Natural killer cell treated with Interleukin-12 subunit alpha and Interleukin-12 subunit beta and Interleukin-15 and Interleukin-18, amount 100 ng/mL, for 72 hours (primary cell): ENCODE measurements around the gene CSNK1G1. TPM values are rescaled to one million over a fixed set of nuclear protein-coding genes. Genes with fewer than 3 reads are reported as not detected.
"Not testable (repeated sequence)": the region's sequence is repeated elsewhere in the genome, so short reads cannot be mapped to it uniquely, and the experiment has no call there.

Source experiments
- ATAC-seq, 2 donors: fragments of 150-1000 bp; cut with Tn5 transposase in 1 of 2; sonication (Bioruptor Pico), chemical (Tn5 transposase) in 1 of 2; 2 replicates each; pipeline ENCODE4 v1.10.0; 2021
- DNase-seq: peaks from one replicate; pipeline ENCODE4 v3.0.0; 2022; ENCODE audit warnings: low spot score
- H3K27ac Mint-ChIP-seq, 2 donors: 1 replicate in 1 of 2; 2 replicates in 1 of 2; pipeline ENCODE4 v1.8.0; 2022; ENCODE audit warnings: mixed read lengths in 2 of 2, mild to moderate bottlenecking in 1 of 2, moderate library complexity in 1 of 2
- H3K27me3 Mint-ChIP-seq, 2 donors: 1 replicate in 1 of 2; 2 replicates in 1 of 2; pipeline ENCODE4 v1.8.0; 2022; ENCODE audit warnings: mixed read lengths in 2 of 2
- H3K36me3 Mint-ChIP-seq: one replicate; pipeline ENCODE4 v1.8.0; 2022; ENCODE audit warnings: mixed read lengths
- H3K4me1 Mint-ChIP-seq, 2 donors: 1 replicate in 1 of 2; 2 replicates in 1 of 2; pipeline ENCODE4 v1.8.0; 2022; ENCODE audit warnings: low read depth in 2 of 2, mixed read lengths in 2 of 2, mild to moderate bottlenecking in 1 of 2
- H3K4me3 Mint-ChIP-seq: one replicate; pipeline ENCODE4 v1.8.0; 2022; ENCODE audit warnings: mixed read lengths
- H3K9me3 Mint-ChIP-seq: 2 replicates; pipeline ENCODE4 v1.8.0; 2022; ENCODE audit warnings: mixed read lengths
- total RNA-seq, 2 donors: library from RNA; stranded (reverse); gene quantifications; one replicate each; pipeline ENCODE4 v1.2.3, GENCODE V29; 2022

The CSNK1G1 gene
- total RNA-seq = 10 to 100 TPM; 35.4 to 47.5 TPM

DNA sequence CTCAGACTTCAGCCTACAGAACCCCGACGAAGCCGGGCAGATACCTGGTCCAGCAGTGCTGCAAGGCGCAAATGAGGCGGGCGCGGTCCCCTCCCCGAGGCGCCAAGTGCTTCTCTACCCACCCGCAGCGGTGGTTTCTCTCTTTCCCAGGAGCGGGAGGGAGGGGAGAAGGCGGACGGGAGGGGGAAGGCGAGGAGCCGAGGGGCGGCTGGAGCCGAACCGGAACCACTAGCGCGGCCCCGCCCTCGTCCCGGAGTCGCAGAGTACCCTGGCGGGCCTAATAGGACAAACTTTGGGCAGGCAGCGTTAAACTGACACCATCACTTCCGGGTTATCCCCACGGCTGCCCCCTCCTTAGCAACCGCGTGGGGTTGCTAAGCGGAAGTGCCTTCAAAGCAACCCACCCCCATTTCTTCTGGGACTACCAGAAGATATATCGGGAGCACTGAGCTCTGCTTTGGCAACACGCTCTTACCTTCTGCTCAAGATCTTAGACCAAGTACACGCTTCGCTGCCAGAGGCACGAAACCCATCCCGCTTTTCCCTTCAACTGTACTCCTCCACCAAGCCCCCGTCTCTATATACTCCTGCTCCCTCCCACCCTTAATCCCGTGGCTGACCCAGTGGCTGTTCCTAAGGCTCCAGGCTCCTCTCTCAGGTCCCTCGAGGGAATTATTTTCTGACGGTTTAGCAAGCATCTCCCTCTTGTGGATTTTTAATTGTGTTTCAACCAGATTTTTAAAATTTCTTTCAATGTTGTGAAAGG, at the start of gene CSNK1G1:
Gene CSNK1G1, minus strand, starts transcription at position 230 of the 766 bp plus-strand sequence. CDS start 55,674 bp downstream, outside the sequence.
- peak; percentile 100 for ATAC-seq
- Mint-ChIP-seq H3K4me3 (peak within 1 kb of the TSS; percentile 95), H3K36me3 (no peaks in the 10 kb centered on the region), H3K27me3 (no peaks in the 10 kb centered on the region), H3K4me1 (peaks cover 21 to 23% of the 10 kb centered on the region in 2 donors), H3K27ac (peak within 1 kb of the TSS; percentile 73 to 91), H3K9me3 (no peaks in the 10 kb centered on the region)
- DNase-seq = peak; percentile 94

DNA sequence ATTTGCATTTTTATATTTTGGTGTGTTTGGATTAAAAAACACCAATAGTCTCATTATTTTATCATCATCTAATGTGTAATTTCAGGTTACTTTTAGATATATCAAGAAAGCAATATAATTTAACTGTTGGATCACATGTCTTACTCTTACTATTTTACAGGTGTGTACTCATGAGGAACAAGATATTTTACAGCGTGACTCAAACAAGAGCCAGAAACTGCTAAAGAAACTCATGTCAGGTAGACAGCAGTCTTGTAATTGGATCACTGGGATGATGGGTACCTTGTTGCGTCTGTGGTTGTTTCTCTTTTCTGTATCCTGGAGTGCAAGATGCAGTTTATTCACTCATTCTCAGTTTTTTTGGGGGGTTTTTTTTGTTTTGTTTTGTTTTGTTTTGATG, 44.6 kb upstream of the CSNK1G1 start:
- Mint-ChIP-seq H3K4me3 (no peak overlapping the region), H3K36me3 (peaks cover 23% of the 10 kb centered on the region), H3K27ac (no peak overlapping the region), H3K9me3 (no peaks in the 10 kb centered on the region), H3K4me1 (no peaks in the 10 kb centered on the region), H3K27me3 (no peaks in the 10 kb centered on the region)
- DNase-seq (no peak), ATAC-seq (no peak)

GRCh38 chr15:64398575-64398974, 42.6 kb upstream of the CSNK1G1 start:
- no peak for DNase-seq
- peaks cover 4 to 6% of the 10 kb centered on the region in 2 donors for H3K4me1 Mint-ChIP-seq
- no peak for ATAC-seq
- H3K36me3 Mint-ChIP-seq = peaks cover 27% of the 10 kb centered on the region
- no peak overlapping the region for H3K4me3 Mint-ChIP-seq
- H3K9me3 Mint-ChIP-seq = no peaks in the 10 kb centered on the region
- H3K27me3 Mint-ChIP-seq = no peaks in the 10 kb centered on the region
- H3K27ac Mint-ChIP-seq = no peak overlapping the region

DNA sequence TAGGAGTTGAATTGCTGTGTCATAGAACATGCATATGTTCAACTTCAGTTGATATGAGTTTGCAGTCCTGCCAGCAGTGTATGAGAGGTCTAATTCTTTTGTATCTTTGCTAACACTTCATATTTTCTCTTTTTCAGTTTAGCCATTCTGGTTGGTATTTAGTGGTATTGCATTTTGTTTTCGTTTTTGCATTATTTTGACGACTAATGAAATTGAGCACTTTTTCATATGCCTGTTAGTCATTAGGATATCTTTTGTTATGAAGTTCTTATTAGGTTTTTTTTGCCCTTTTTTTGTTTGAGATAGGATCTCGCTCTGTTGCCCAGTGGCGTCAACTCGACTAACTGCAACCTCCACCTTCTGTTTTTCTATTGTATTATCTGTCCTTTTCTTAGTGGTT, 40.8 kb upstream of the CSNK1G1 start:
- Mint-ChIP-seq H3K27ac (no peak overlapping the region), H3K36me3 (peaks cover 26% of the 10 kb centered on the region), H3K4me3 (no peak overlapping the region), H3K4me1 (peaks cover 5 to 9% of the 10 kb centered on the region in 2 donors), H3K9me3 (no peaks in the 10 kb centered on the region), H3K27me3 (no peaks in the 10 kb centered on the region)
- DNase-seq (no peak), ATAC-seq (no peak)

DNA sequence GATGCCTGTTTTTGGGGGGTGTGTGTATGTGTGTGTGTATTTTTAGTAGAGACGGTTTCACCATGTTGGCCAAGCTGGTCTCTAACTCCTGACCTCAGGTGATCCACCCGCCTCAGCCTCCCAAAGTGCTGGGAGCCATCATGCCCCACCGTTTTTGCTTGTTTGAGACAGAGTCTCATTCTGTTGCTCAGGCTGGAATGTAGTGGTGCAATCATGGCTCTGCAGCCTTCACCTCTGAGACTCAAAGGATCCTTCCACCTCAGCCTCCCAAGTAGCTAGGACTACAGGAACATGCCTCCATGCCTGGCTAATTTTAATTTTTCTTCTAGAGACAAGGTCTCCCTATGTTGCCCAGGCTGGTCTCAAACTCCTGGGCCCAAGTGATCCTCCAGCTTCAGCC, 36.5 kb upstream of the CSNK1G1 start:
- not testable (repeated sequence) for ATAC-seq, DNase-seq, H3K27me3 Mint-ChIP-seq, H3K9me3 Mint-ChIP-seq, H3K27ac Mint-ChIP-seq, H3K4me3 Mint-ChIP-seq
- Mint-ChIP-seq H3K36me3 (peaks cover 20% of the 10 kb centered on the region), H3K4me1 (peaks cover 20 to 23% of the 10 kb centered on the region in 2 donors)

DNA sequence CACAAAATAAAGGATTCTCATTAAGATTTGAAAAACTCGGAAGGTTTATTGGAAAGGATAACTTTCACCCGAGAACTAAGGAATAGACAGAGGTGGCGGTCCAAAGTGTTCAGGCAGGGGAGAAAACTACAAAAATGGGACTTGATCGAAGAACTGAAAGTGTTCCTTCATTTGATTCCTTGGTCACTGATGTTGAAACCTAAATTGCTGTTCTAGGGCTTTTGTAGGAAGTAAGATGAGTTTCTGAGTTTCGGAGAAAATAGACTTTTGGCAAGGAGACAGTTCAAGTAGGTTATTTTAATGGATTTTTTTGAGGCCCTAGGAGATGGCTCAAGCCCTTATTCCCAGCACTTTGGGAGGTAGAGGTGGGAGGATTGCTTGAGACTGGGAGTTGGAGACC, 33.1 kb upstream of the CSNK1G1 start:
- ATAC-seq (no peak), DNase-seq (no peak)
- Mint-ChIP-seq H3K36me3 (peaks cover 10% of the 10 kb centered on the region), H3K9me3 (no peaks in the 10 kb centered on the region), H3K4me1 (peaks cover 21 to 22% of the 10 kb centered on the region in 2 donors), H3K27ac (peak overlapping the region in 1 of 2 donors; percentile 24), H3K27me3 (no peaks in the 10 kb centered on the region), H3K4me3 (peak overlapping the region; percentile 99)

DNA sequence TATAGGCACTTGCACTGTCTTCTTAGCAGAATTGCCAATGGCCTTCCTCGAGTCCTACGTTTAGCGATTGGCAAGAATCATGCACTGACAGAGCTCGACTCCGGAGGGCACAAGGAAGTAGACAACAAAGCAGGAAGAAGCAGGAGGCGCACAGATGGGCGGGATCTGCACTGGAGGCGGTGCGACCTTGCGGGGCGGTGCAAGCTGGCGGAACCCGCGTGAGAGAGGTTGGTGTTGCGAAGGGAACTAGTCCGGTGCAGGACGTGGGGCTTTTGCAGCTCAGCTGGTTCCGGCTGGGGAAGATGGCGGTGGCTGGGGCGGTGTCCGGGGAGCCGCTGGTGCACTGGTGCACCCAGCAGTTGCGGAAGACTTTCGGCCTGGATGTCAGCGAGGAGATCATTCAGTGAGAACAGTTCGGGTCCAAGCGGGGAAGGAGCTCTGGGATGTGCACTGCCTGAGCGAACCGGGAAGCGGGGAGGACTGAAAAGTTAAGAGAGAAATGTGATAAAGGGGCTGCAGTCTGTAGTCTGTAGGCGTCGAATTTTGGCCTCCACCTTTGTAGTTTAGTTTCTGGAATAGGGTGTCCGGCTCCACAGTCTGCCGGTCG, 31.7 kb upstream of the CSNK1G1 start, which contains the start of gene TRIP4:
Gene TRIP4, plus strand, starts transcription at position 275 of the 607 bp plus-strand sequence. Its CDS starts 28 bp downstream, at position 303.
- peak within 1 kb of the TSS; percentile 99 for H3K4me3 Mint-ChIP-seq
- ATAC-seq = peak; percentile 100

DNA sequence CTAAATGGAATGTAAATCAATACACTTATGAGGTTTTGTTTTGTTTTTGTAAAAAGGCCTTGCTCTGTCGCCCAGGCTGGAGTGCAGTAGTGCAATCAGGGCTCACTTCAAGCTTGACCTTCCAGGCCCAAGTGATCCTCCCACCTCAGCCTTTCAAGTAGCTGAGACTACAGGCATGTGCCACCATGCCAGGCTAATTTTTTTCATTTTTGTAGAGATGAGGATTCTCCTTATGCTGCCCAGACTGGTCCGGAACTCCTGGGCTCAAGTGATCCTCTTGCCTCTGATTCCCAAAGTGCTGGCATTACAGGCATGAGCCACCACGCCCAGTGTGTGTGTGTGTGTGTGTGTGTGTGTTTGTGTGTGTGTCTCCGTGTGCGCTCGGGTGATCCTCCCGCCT, 30.3 kb upstream of the CSNK1G1 start:
- Mint-ChIP-seq H3K4me1 (peaks cover 23 to 25% of the 10 kb centered on the region in 2 donors), H3K9me3 (no peaks in the 10 kb centered on the region)
- ATAC-seq = no peak

More for the DNA sequence above, 31.7 kb upstream of the CSNK1G1 start, which contains the start of gene TRIP4:
- peaks cover 16% of the 10 kb centered on the region in 2 donors for H3K4me1 Mint-ChIP-seq
- H3K27ac Mint-ChIP-seq = peak within 1 kb of the TSS; percentile 73 to 84
- no peaks in the 10 kb centered on the region for H3K9me3 Mint-ChIP-seq
- peak; percentile 97 for DNase-seq
- H3K36me3 Mint-ChIP-seq = peaks cover 5% of the 10 kb centered on the region
- no peaks in the 10 kb centered on the region for H3K27me3 Mint-ChIP-seq

DNA sequence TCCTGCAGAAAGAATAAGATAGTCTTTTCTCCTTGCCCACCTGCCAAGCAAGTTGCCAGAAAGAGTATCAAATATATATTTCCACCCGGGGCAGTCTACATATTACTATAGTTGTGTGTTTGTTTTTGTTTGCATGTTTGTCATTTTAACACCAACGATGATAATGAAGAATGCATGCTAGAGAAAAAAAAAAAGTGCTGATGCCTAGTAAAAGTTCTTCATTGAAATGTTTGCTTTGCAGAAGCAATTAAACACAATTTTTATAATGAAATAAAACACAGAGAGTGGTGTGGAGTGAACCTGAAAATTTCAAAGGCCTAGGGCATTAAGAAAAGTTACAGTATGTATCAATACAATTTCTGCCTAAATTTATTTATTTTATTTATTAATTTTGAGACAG, 27.8 kb upstream of the CSNK1G1 start:
- no peak for ATAC-seq
- H3K4me1 Mint-ChIP-seq = peaks cover 21 to 32% of the 10 kb centered on the region in 2 donors

More for the DNA sequence above, 30.3 kb upstream of the CSNK1G1 start:
- H3K36me3 Mint-ChIP-seq = peaks cover 5% of the 10 kb centered on the region
- H3K27ac Mint-ChIP-seq = no peak overlapping the region
- DNase-seq = no peak
- no peaks in the 10 kb centered on the region for H3K27me3 Mint-ChIP-seq
- H3K4me3 Mint-ChIP-seq = no peak overlapping the region

GRCh38 chr15:64381000-64381751, 25.2 kb upstream of the CSNK1G1 start, which contains the start of gene PCLAF:
Gene PCLAF, minus strand, starts transcription at chr15:64381441. Its CDS starts 70 bp downstream, at chr15:64381371.
- ATAC-seq = peak; percentile 100
- Mint-ChIP-seq H3K27me3 (no peaks in the 10 kb centered on the region), H3K9me3 (no peaks in the 10 kb centered on the region), H3K27ac (peak within 1 kb of the TSS; percentile 41 to 89), H3K4me3 (peak within 1 kb of the TSS; percentile 84), H3K4me1 (peaks cover 12 to 21% of the 10 kb centered on the region in 2 donors), H3K36me3 (peaks cover 4% of the 10 kb centered on the region)
- peak; percentile 94 for DNase-seq

More for the DNA sequence above, 27.8 kb upstream of the CSNK1G1 start:
- DNase-seq = no peak
- no peak overlapping the region for H3K4me3 Mint-ChIP-seq
- no peaks in the 10 kb centered on the region for H3K9me3 Mint-ChIP-seq
- no peaks in the 10 kb centered on the region for H3K27me3 Mint-ChIP-seq
- H3K27ac Mint-ChIP-seq = no peak overlapping the region
- peaks cover 9% of the 10 kb centered on the region for H3K36me3 Mint-ChIP-seq

DNA sequence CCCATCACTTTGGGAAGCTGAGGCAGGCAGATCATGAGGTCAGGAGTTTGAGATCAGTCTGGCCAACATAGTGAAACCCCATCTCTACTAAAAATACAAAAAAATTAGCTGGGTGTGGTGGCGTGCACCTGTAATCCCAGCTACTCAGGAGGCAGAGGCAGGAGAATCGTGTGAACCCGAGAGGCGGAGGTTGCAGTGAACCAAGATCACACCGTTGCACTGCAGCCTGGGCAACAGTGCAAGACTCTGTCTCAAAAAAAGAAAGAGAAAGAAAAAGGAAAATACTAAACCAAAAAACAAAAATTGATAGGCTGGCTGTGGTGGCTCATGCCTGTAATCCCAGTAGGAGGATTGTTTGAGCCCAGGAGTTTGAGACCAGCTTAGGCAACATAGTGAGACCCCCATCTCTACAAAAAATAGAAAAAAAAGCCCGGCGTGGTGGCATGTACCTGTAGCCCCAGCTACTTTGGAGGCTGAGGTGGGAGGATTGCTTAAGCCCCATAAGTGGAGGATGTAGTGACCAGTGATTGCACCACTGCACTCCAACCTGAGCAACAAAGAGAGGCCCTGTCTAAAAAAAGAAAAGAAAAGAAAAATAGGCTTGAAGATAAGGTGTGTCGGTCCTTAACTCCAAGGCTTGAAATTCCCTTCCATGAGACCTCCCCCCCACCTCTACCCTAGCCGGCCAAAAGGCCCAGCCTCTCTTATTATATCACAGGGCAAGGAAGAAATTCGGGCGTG, 24.3 kb upstream of the CSNK1G1 start:
- H3K27ac Mint-ChIP-seq = peak overlapping the region; percentile 41 to 89
- H3K36me3 Mint-ChIP-seq, H3K27me3 Mint-ChIP-seq, DNase-seq, H3K9me3 Mint-ChIP-seq, ATAC-seq: not testable (repeated sequence)
- peaks cover 12 to 21% of the 10 kb centered on the region in 2 donors for H3K4me1 Mint-ChIP-seq
- H3K4me3 Mint-ChIP-seq = peak overlapping the region; percentile 84

- peaks cover 12 to 21% of the 10 kb centered on the region in 2 donors for H3K4me1 Mint-ChIP-seq
- no peak for ATAC-seq
- H3K4me3 Mint-ChIP-seq = peak overlapping the region; percentile 84
- peaks cover 4% of the 10 kb centered on the region for H3K36me3 Mint-ChIP-seq
- no peaks in the 10 kb centered on the region for H3K27me3 Mint-ChIP-seq
- DNase-seq = no peak
- H3K9me3 Mint-ChIP-seq = no peaks in the 10 kb centered on the region
- H3K27ac Mint-ChIP-seq = peak overlapping the region in 1 of 2 donors; percentile 41
Observed at GRCh38 chr15:64379216-64379960, 23.4 kb upstream of the CSNK1G1 start.
